ENCODE results near the gene SHPK.

GRCh38 chr17:3603870-3604259 is 32.2 kb downstream of the SHPK start:
- TF ChIP-seq, protein P1, sequence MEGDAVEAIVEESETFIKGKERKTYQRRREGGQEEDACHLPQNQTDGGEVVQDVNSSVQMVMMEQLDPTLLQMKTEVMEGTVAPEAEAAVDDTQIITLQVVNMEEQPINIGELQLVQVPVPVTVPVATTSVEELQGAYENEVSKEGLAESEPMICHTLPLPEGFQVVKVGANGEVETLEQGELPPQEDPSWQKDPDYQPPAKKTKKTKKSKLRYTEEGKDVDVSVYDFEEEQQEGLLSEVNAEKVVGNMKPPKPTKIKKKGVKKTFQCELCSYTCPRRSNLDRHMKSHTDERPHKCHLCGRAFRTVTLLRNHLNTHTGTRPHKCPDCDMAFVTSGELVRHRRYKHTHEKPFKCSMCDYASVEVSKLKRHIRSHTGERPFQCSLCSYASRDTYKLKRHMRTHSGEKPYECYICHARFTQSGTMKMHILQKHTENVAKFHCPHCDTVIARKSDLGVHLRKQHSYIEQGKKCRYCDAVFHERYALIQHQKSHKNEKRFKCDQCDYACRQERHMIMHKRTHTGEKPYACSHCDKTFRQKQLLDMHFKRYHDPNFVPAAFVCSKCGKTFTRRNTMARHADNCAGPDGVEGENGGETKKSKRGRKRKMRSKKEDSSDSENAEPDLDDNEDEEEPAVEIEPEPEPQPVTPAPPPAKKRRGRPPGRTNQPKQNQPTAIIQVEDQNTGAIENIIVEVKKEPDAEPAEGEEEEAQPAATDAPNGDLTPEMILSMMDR (IDR thresholded peaks at IDR 0.05; ENCODE audit: low read length): no peak
- no peak for TF ChIP-seq EZH2 (IDR thresholded peaks at IDR 0.05; ENCODE audit: borderline replicate concordance, low read length)

All from OCI-LY1 (cell line).